ENCODE measurements around the gene BAK1.
"Not testable (repeated sequence)": the region's sequence is repeated elsewhere in the genome, so short reads cannot be mapped to it uniquely, and the experiment has no call there.

The BAK1 gene

DNA sequence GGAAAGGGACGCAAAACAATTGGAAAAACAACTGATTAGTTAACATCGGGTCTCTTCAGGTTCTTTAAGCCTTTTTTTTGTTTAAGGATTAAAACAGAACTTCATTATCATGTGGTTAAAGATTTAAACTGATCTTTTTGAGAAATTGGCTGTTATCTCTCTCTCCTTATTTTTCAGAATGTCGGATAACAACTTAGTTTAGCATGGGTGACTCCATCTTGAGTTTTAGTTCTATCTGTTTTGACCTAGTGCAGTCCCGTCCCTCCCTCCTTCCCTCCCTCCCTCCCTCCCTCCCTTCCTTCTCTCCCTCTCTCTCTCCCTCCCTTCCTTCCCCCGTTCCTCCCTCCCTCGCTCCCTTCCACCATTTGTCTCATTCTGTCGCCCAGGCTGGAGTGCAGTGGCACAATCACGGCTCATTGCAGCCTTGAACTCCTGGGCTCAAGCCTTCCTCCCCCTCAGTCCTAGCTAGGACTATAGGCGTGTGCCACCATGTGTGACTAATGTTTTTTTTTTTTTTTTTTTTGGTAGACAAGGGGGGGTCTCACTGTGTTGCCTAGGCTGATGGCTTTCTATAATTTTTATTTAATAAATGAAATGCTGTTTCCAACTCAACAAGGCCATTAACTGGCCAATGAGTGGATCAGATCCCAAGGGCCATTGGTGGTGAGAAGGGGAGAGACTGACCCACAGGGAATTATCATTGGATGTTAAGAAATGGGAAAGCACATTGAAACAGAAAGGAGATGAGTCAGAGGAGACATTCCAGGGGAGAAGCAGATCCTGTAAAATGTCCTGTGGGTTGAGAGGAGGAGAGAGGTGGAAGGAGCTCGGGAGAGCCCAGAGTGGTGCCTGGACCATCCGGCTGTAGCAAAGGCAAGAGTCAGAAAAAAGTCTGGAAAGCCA lies 13.6 kb downstream of the BAK1 start:
- H3K4me1 ChIP-seq = peaks cover 8 to 14% (median 12%) of the 10 kb centered on the region in 10 experiments
- H3K36me3 ChIP-seq = peaks cover 0 to 20% (median 0%) of the 10 kb centered on the region in 11 experiments; a peak in 7 of 22 replicates
- H4K20me1 ChIP-seq = no peaks in the 10 kb centered on the region
- no peaks in the 10 kb centered on the region for H3K27me3 ChIP-seq
- H3K4me2 ChIP-seq = no peak overlapping the region
- no peak overlapping the region for H3K9ac ChIP-seq
- H3K9me3 ChIP-seq (replicated peaks in 1 of 11) = no peaks in the 10 kb centered on the region
- H3K27ac ChIP-seq = no peak overlapping the region
- H3K4me3 ChIP-seq = no peak overlapping the region
- no peak for TF ChIP-seq Cebpa-rat (IDR thresholded peaks at IDR 0.05)

DNA sequence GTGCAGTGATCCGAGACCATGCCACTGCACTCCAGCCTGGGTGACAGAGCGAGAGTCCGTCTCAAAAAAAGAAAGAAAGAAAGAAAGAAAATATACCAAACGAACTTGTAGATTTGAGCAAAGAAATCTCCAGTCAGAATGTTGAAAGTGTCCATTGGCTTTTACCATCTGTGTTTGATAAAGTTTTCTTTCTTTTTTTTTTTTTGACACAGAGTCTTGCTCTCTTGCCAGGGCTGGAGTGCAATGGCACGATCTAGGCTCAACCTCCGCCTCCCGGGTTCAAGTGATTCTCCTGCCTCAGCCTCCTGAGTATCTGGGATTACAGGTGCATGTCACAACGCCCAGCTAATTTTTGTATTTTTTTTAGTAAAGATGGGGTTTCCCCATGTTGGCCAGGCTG lies 21.3 kb downstream of the BAK1 start:
- Histone ChIP-seq H3K4me2 (no peak overlapping the region), H3K9ac (no peak overlapping the region), H3K4me3 (no peak overlapping the region), H3K4me1 (no peaks in the 10 kb centered on the region), H3K36me3 (no peaks in the 10 kb centered on the region; a peak in 1 of 22 replicates), H3K9me3 (replicated peaks in 1 of 11) (peaks cover 10 to 19% (median 15%) of the 10 kb centered on the region in 11 experiments), H3K27ac (no peak overlapping the region), H4K20me1 (no peaks in the 10 kb centered on the region), H3K27me3 (no peaks in the 10 kb centered on the region)
- TF ChIP-seq Cebpa-rat (IDR thresholded peaks at IDR 0.05) = no peak

DNA sequence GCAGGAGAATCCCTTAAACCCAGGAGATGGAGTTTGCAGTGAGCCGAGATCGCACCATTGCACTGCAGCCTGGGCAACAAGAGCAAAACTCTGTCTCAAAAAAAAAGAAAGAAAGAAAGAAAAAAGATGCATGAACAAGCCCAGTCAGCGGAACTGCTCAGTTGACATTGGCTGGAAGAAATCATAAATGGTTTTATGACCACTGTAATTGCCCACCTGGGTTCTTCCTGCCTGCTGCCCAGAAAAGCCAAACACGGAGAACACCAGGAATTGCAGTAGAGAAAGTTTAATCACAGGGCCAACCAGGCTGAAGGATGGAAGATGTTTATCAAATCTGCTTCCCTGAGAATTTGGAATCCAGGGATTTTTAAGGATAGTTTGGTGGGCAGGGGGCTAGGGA lies 22.7 kb downstream of the BAK1 start:
- Histone ChIP-seq H3K4me1 (no peaks in the 10 kb centered on the region), H3K9ac (no peak overlapping the region), H3K36me3 (no peaks in the 10 kb centered on the region; a peak in 1 of 22 replicates), H3K4me2 (no peak overlapping the region), H4K20me1 (no peaks in the 10 kb centered on the region), H3K27ac (no peak overlapping the region), H3K27me3 (no peaks in the 10 kb centered on the region), H3K9me3 (replicated peaks in 1 of 11) (peaks cover 10 to 19% (median 15%) of the 10 kb centered on the region in 11 experiments), H3K4me3 (no peak overlapping the region)
- no peak for TF ChIP-seq Cebpa-rat (IDR thresholded peaks at IDR 0.05)

DNA sequence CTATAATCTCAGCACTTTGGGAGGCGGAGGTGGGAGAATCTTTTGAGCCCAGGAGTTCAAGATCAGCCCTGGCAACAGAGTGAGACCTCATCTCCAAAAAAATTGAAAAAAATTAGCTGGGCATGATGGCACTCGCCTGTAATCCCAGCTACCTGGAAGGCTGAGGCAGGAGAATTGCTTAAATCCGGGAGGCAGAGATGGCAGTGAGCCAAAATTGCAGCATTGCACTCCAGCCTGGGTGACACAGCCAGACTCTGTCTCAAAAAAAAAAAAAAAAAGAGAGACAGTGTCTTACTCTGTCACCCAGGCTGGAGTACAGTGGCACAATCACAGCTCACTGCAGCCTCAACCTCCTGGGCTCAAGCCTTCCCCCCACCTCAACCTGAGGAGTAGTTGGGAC lies 27.2 kb downstream of the BAK1 start:
- not testable (repeated sequence) for H3K4me2 ChIP-seq, H3K36me3 ChIP-seq, H3K9ac ChIP-seq, H4K20me1 ChIP-seq, H3K4me3 ChIP-seq, H3K27ac ChIP-seq, H3K27me3 ChIP-seq
- H3K4me1 ChIP-seq = peaks cover 9 to 11% (median 9%) of the 10 kb centered on the region in 10 experiments
- H3K9me3 ChIP-seq (replicated peaks in 1 of 11) = peaks cover 6 to 11% (median 10%) of the 10 kb centered on the region in 11 experiments

DNA sequence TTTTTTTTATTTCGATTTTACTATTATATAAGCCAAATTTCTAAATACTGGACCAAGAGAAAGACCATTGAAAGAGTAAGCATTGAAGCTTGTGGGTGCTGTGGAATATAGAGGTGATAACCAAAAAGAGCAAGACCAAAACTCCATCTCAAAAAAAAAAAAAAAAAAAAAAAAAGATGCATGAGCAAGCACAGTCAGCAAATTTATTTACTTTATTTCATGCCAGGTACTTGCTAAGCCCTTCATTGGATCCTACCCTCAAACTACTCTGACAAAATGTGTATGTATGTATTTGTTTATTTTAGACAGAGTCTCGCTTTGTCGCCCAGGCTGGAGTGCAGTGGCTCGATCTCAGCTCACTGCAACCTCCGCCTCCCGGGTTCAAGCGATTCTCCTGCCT lies 27.8 kb downstream of the BAK1 start:
- no peak overlapping the region for H3K9ac ChIP-seq
- no peaks in the 10 kb centered on the region for H3K36me3 ChIP-seq
- H3K4me3 ChIP-seq = no peak overlapping the region
- no peaks in the 10 kb centered on the region for H4K20me1 ChIP-seq
- peaks cover 0 to 5% (median 4%) of the 10 kb centered on the region in 11 experiments; a peak in 17 of 22 replicates for H3K9me3 ChIP-seq (replicated peaks in 1 of 11)
- no peaks in the 10 kb centered on the region for H3K27me3 ChIP-seq
- no peak overlapping the region for H3K4me2 ChIP-seq
- no peak for TF ChIP-seq Cebpa-rat (IDR thresholded peaks at IDR 0.05)
- peaks cover 15 to 18% (median 16%) of the 10 kb centered on the region in 10 experiments for H3K4me1 ChIP-seq
- no peak overlapping the region for H3K27ac ChIP-seq

DNA sequence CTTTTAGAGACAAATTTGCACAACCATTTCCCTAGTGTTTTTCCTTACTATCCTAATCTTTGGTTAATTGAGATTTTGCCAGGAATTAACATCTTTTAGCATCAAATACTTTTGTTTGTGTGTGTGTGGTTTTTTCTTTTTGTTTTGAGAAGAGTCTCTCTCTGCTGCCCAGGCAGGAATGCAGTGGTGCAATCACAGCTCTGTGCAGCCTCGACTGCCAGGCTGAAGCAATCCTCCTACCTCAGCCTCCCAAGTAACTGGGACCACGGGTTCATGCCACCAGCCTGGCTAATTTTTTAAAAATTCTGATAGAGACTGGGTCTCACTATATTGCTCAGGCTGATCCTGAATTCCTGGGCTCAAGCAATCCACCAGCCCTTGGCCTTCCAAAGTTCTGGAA lies 28.5 kb downstream of the BAK1 start:
- H3K4me3 ChIP-seq = no peak overlapping the region
- H3K9me3 ChIP-seq (replicated peaks in 1 of 11) = no peaks in the 10 kb centered on the region
- H3K4me1 ChIP-seq = peaks cover 15 to 21% (median 17%) of the 10 kb centered on the region in 10 experiments
- H3K36me3 ChIP-seq = no peaks in the 10 kb centered on the region
- no peak overlapping the region for H3K27ac ChIP-seq
- TF ChIP-seq Cebpa-rat (IDR thresholded peaks at IDR 0.05) = no peak
- no peaks in the 10 kb centered on the region for H3K27me3 ChIP-seq
- no peak overlapping the region for H3K9ac ChIP-seq
- H3K4me2 ChIP-seq = no peak overlapping the region
- H4K20me1 ChIP-seq = no peaks in the 10 kb centered on the region

DNA sequence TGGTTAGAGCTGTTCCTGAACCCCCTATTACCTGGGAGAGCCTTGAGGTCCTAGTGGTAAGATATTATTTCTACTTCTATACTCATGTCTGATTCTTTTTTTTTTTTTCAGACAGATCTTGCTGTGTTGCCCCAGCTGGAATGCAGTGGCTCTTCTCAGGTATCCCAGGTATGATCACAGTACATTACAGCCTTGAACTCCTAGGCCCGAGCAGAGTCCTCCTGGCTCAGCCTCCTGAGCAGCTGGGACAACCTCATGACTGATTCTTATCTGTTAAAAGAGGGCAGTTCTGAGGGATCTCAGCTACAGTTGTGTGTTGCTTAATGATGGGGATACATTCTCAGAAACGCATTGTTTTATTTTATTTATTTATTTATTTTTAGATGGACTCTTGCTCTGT lies 30.2 kb downstream of the BAK1 start:
- no peak for TF ChIP-seq Cebpa-rat (IDR thresholded peaks at IDR 0.05)
- Histone ChIP-seq H3K4me3 (no peak overlapping the region), H3K4me2 (no peak overlapping the region), H4K20me1 (no peaks in the 10 kb centered on the region), H3K9me3 (replicated peaks in 1 of 11) (no peaks in the 10 kb centered on the region), H3K27me3 (no peaks in the 10 kb centered on the region), H3K27ac (no peak overlapping the region), H3K36me3 (no peaks in the 10 kb centered on the region), H3K9ac (no peak overlapping the region), H3K4me1 (peaks cover 15 to 22% (median 17%) of the 10 kb centered on the region in 10 experiments)

DNA sequence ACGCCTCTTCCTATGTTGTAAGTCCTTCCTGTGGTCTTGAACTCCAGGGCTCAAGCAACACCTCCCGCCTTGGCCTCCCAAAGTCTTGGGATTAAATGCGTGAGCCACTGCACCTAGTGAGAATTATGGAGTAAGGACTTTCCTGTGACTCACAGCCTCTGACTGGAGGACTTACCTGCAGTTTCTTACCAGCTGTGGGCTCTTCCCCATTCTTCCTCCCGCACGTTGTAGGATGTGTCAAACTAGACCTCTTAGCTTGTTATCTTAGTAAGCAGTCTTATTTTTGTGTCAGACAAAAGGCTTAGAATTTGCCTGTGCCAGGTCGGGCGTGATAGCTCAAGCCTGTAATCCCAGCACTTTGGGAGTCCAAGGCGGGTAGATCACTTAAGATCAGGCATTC lies 30.9 kb downstream of the BAK1 start:
- H3K27ac ChIP-seq = no peak overlapping the region
- H3K27me3 ChIP-seq = no peaks in the 10 kb centered on the region
- peak overlapping the region in 1 of 11 experiments; percentile 71; a peak in 1 of 22 replicates for H3K4me2 ChIP-seq
- H3K4me3 ChIP-seq = no peak overlapping the region
- TF ChIP-seq Cebpa-rat (IDR thresholded peaks at IDR 0.05) = no peak
- H4K20me1 ChIP-seq = no peaks in the 10 kb centered on the region
- H3K36me3 ChIP-seq = no peaks in the 10 kb centered on the region
- H3K9me3 ChIP-seq (replicated peaks in 1 of 11) = no peaks in the 10 kb centered on the region
- peaks cover 15 to 22% (median 17%) of the 10 kb centered on the region in 10 experiments for H3K4me1 ChIP-seq
- H3K9ac ChIP-seq = no peak overlapping the region

DNA sequence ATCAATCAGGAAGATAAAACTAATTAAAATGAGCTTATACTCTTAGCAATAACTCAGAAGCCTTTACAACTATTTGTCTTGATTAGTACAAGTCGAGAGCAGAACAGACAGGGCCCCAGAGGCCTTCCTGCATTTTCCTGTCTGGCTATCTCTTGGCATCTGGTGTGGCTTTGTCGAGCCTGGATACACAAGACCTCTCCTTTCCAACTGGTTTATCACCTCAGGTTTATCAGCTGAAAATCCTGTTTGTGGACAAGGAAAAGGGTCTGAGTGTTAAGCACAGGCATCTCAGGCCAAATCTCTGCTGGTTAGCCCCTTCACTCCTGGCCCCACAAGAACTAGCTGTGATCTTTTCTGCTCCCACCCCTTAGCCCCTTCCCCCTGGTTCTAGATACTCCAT lies 32.6 kb downstream of the BAK1 start:
- Histone ChIP-seq H3K4me2 (peak overlapping the region; percentile 37 to 75 (median 61); a peak in 21 of 22 replicates), H3K9me3 (replicated peaks in 1 of 11) (no peaks in the 10 kb centered on the region), H3K9ac (peak overlapping the region in 3 of 11 experiments; percentile 26 to 33 (median 26); a peak in 2 of 22 replicates), H3K27me3 (no peaks in the 10 kb centered on the region), H3K4me3 (no peak overlapping the region), H3K27ac (peak overlapping the region in 5 of 11 experiments; percentile 17 to 66 (median 47); a peak in 7 of 22 replicates), H3K4me1 (peaks cover 15 to 22% (median 17%) of the 10 kb centered on the region in 10 experiments), H4K20me1 (no peaks in the 10 kb centered on the region), H3K36me3 (no peaks in the 10 kb centered on the region)
- TF ChIP-seq Cebpa-rat (IDR thresholded peaks at IDR 0.05) = no peak

DNA sequence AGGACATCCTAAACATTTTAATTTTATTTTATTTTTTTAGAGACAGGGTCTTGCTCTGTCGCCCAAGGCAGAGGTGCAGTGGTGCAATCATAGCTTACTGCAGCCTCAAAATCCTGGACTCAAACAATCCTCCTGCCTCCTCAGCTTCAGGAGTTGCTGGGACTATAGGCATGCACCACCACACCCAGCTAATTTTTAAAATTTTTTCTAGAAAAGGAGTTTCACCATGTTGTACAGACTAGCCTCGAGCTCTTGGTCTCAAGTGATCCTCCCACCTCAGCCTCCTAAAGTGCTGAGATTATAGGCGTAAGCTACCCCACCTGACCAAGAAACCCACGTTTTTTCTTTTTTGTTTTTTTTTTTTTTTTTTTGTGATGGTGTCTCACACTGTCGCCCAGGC lies 33.3 kb downstream of the BAK1 start:
- Histone ChIP-seq H3K9me3 (replicated peaks in 1 of 11) (no peaks in the 10 kb centered on the region), H3K4me2 (no peak overlapping the region), H4K20me1 (no peaks in the 10 kb centered on the region), H3K9ac (no peak overlapping the region), H3K4me1 (peaks cover 15 to 22% (median 17%) of the 10 kb centered on the region in 10 experiments), H3K27ac (no peak overlapping the region), H3K36me3 (no peaks in the 10 kb centered on the region), H3K27me3 (no peaks in the 10 kb centered on the region), H3K4me3 (no peak overlapping the region)
- no peak for TF ChIP-seq Cebpa-rat (IDR thresholded peaks at IDR 0.05)

DNA sequence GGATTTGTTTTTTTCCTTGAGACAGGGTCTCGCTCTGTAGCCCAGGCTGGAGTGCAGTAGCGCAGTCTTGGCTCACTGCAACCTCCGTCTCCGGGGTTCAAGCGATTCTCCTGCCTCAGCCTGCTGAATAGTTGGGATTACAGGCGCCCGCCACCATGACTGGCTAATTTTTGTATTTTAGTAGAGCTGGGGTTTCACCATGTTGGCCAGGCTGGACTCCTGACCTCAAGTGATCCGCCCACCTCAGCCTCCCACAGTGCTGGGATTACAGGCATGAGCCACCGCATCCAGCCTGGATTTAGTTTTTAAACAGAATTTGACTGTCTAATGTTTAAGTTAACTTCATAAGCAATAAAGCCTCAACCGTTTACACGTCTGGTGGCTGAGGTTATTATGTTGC lies 34.8 kb downstream of the BAK1 start:
- not testable (repeated sequence) for H3K27ac ChIP-seq; H3K9ac ChIP-seq; H3K4me2 ChIP-seq; H3K9me3 ChIP-seq (replicated peaks in 1 of 11); H3K4me3 ChIP-seq; H3K27me3 ChIP-seq; H4K20me1 ChIP-seq; H3K36me3 ChIP-seq
- peaks cover 15 to 22% (median 17%) of the 10 kb centered on the region in 10 experiments for H3K4me1 ChIP-seq
